MM.1S (cell line): ENCODE measurements around the gene SUSD3.

Experiments used
- CTCF ChIP-seq: fragments of 300-600 bp; sonication (generic); IDR thresholded peaks from 2 replicates; pipeline ENCODE4 v1.5.1; 2016; ENCODE audit warnings: antibody characterized with exemption, low read length, mixed read lengths
- EZH2 ChIP-seq: fragments of 300-600 bp; sonication (generic); optimal IDR thresholded peaks from 2 replicates; pipeline ENCODE3; 2017; ENCODE audit warnings: low read depth, mild to moderate bottlenecking, antibody characterized with exemption, low read length, mixed read lengths
- EZH2phosphoT487 ChIP-seq: fragments of 300-600 bp; sonication (generic); IDR thresholded peaks from 2 replicates; pipeline ENCODE4 v1.6.1; 2018; ENCODE audit warnings: antibody characterized with exemption, low read length

GRCh38 chr9:93081081-93081529, 22.6 kb downstream of the SUSD3 start:
- TF ChIP-seq CTCF (no peak), EZH2 (no peak), EZH2phosphoT487 (no peak)
